A673 (cell line): ENCODE measurements around the gene TBC1D16. TPM values are rescaled to one million over a fixed set of nuclear protein-coding genes. Genes with fewer than 3 reads are reported as not detected.
A peak's percentile ranks its signal among the peaks of the same experiment; 100 is the strongest.

Source experiments
- BruUV-seq: library from RNA; stranded (reverse); fragments of 400-500 nt; replicated peaks from 2 replicates; lab custom pipeline; 2021; lab: Mats Ljungman, UMichigan
- CTCF ChIA-PET: fragments of 300-600 bp; sonication (Branson Sonifier 250); formaldehyde crosslinking; loops from one replicate; lab custom pipeline; 2022; ENCODE audit warnings: antibody characterized with exemption; lab: Charles Lee
- POLR2A ChIA-PET: fragments of 300-600 bp; sonication (Branson Sonifier 250); formaldehyde crosslinking; loops from one replicate; lab custom pipeline; 2022; ENCODE audit warnings: antibody characterized with exemption; ENCODE audit not compliant: low non-redundant PET; lab: Charles Lee
- DNase-seq: peaks from one replicate; pipeline ENCODE4 v3.0.0-alpha.2; 2015; ENCODE audit warnings: low spot score
- H3K27ac ChIP-seq: fragments of 200-600 bp; sonication (generic); 2 replicates; pipeline ENCODE4 v1.5.1; 2016; ENCODE audit warnings: mixed run types, low read depth, mild to moderate bottlenecking, mixed read lengths, antibody characterized with exemption, low read length; ENCODE audit not compliant: poor library complexity, severe bottlenecking
- H3K27me3 ChIP-seq: fragments of 200-600 bp; sonication (generic); replicated peaks from 2 replicates; pipeline ENCODE4 v1.6.1; 2017; ENCODE audit warnings: mixed run types, low read depth, mild to moderate bottlenecking, mixed read lengths, antibody characterized with exemption, low read length; ENCODE audit not compliant: insufficient read depth, poor library complexity
- H3K36me3 ChIP-seq: fragments of 200-600 bp; sonication (generic); 2 replicates; pipeline ENCODE4 v1.6.1; 2016; ENCODE audit warnings: mixed run types, mild to moderate bottlenecking, mixed read lengths, antibody characterized with exemption, low read length; ENCODE audit not compliant: insufficient read depth, poor library complexity, severe bottlenecking
- H3K4me1 ChIP-seq: fragments of 200-600 bp; sonication (generic); 2 replicates; pipeline ENCODE4 v1.6.1; 2017; ENCODE audit warnings: mixed run types, mild to moderate bottlenecking, mixed read lengths, antibody characterized with exemption, low read length; ENCODE audit not compliant: insufficient read depth, poor library complexity, severe bottlenecking
- H3K4me3 ChIP-seq: fragments of 200-600 bp; sonication (generic); 2 replicates; pipeline ENCODE4 v1.5.1; 2016; ENCODE audit warnings: low read depth, mixed run types, mild to moderate bottlenecking, mixed read lengths, low read length; ENCODE audit not compliant: poor library complexity, severe bottlenecking
- H3K9me3 ChIP-seq: fragments of 200-600 bp; sonication (generic); 2 replicates; pipeline ENCODE4 v1.6.1; 2016; ENCODE audit warnings: mixed run types, low read depth, mild to moderate bottlenecking, mixed read lengths, antibody characterized with exemption, low read length; ENCODE audit not compliant: poor library complexity, severe bottlenecking
- CTCF ChIP-seq: fragments of 300-800, 200-600 bp; sonication (generic); conservative IDR thresholded peaks from 2 replicates; pipeline ENCODE4 v1.5.1; 2017; ENCODE audit warnings: low read depth, mild to moderate bottlenecking, antibody characterized with exemption, low read length, moderate library complexity, mixed read lengths
- EZH2 ChIP-seq: fragments of 200-600 bp; sonication (generic); IDR thresholded peaks from 2 replicates; pipeline ENCODE4 v1.6.1; 2017; ENCODE audit warnings: borderline replicate concordance, low read depth, mild to moderate bottlenecking, mixed read lengths, antibody characterized with exemption, low read length; ENCODE audit not compliant: poor library complexity, severe bottlenecking
- intact Hi-C: fragments of 100-400 bp; cut with micrococcal nuclease; formaldehyde crosslinking; loops from one replicate; pipeline ENCODE4 v1.10.0; 2022; ENCODE audit not compliant: unreplicated experiment
- total RNA-seq: library from RNA; stranded (reverse); gene quantifications from 2 replicates; pipeline ENCODE4 v1.2.3, GENCODE V29; 2021

The TBC1D16 gene
- total RNA-seq, 1 experiment from 2014 or later: 49.1 TPM

GRCh38 chr17:79916991-79917901 is 118.4 kb downstream of the TBC1D16 start:
- no peak overlapping the region for H3K4me3 ChIP-seq
- POLR2A ChIA-PET: no interaction called here
- intact Hi-C loops: no loop called here
- no peak overlapping the region for H3K27ac ChIP-seq
- no peaks in the 10 kb centered on the region for H3K9me3 ChIP-seq
- H3K4me1 ChIP-seq: peaks cover 6% of the 10 kb centered on the region
- BruUV-seq: no TSS peak
- H3K27me3 ChIP-seq: no peaks in the 10 kb centered on the region
- TF ChIP-seq CTCF (no peak), EZH2 (no peak)
- CTCF ChIA-PET: no interaction called here
- DNase-seq: no peak
- no peaks in the 10 kb centered on the region for H3K36me3 ChIP-seq

DNA sequence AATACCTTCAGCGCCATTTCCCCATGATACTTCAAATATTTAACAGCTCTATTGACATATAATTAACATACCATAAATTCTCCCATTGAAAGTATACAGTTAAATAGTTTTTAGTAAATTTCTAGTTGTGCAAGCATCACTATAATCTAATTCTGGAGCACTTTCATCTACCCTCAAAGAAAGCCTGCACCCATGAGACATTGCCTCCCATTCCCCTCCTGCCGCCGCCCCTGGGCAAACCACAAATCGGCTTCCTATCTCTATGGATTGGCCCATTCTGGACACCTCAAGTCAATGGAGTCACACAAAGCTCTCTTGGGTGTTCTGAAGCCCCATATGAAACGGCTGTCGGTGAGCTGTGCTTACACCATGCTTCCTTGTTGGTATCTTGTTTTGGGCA is 119.2 kb downstream of the TBC1D16 start:
- Histone ChIP-seq H3K27me3 (no peaks in the 10 kb centered on the region), H3K36me3 (no peaks in the 10 kb centered on the region), H3K4me1 (no peaks in the 10 kb centered on the region), H3K27ac (no peak overlapping the region), H3K9me3 (no peaks in the 10 kb centered on the region), H3K4me3 (no peak overlapping the region)
- BruUV-seq: no TSS peak
- intact Hi-C loops: no loop called here
- POLR2A ChIA-PET: no interaction called here
- CTCF ChIA-PET: interaction anchor here (2.1 kb wide), 1 partner anchor 127 kb away, joined by 6 read pairs; no protein-coding TSS in a partner anchor
- no peak for DNase-seq
- TF ChIP-seq EZH2: no peak
- TF ChIP-seq CTCF: no peak

- ChIA-PET CTCF (interaction anchor here (0.9 to 2.1 kb wide), 3 partner anchors 77 to 174 kb away, joined by 5 to 6 read pairs (median 5); partner anchors contain the start of gene CBX4), POLR2A (no interaction called here)
- intact Hi-C loops: no loop called here
- no peaks in the 10 kb centered on the region for H3K4me1 ChIP-seq
- no peaks in the 10 kb centered on the region for H3K27me3 ChIP-seq
- no peak overlapping the region for H3K4me3 ChIP-seq
- no TSS peak for BruUV-seq
- H3K9me3 ChIP-seq: no peaks in the 10 kb centered on the region
- no peaks in the 10 kb centered on the region for H3K36me3 ChIP-seq
- peak; percentile 50 for TF ChIP-seq CTCF
- TF ChIP-seq EZH2: no peak
- no peak for DNase-seq
- H3K27ac ChIP-seq: no peak overlapping the region
Observed at GRCh38 chr17:79915850-79916430, 119.7 kb downstream of the TBC1D16 start.
